Thoracic aorta (tissue), 2 donors: Measurements from ENCODE around the gene RHPN2. TPM values are rescaled to one million over a fixed set of nuclear protein-coding genes. Genes with fewer than 3 reads are reported as not detected.

ENCODE experiments used
- ATAC-seq: fragments of 150-250 bp; one replicate; pipeline ENCODE4 v1.8.0; 2017; ENCODE audit warnings: low read depth; ENCODE audit not compliant: insufficient number of reproducible peaks, low FRiP score
- DNase-seq: peaks from one replicate; pipeline ENCODE4 v3.0.0-alpha.2; 2020; ENCODE audit warnings: low spot score
- H3K27ac ChIP-seq, 2 donors: fragments of 200-600 bp; sonication (generic); 1 replicate in 1 of 2; 2 replicates in 1 of 2; pipeline ENCODE4 v1.5.1; 2016; ENCODE audit warnings: mild to moderate bottlenecking in 2 of 2, moderate library complexity in 2 of 2
- H3K27me3 ChIP-seq: fragments of 200-600 bp; sonication (generic); replicated peaks from 2 replicates; pipeline ENCODE4 v1.6.0; 2016; ENCODE audit warnings: mild to moderate bottlenecking; ENCODE audit not compliant: insufficient read depth
- H3K36me3 ChIP-seq: fragments of 200-600 bp; sonication (generic); one replicate; pipeline ENCODE4 v1.5.1; 2016
- H3K4me1 ChIP-seq, 2 donors: fragments of 200-600 bp; sonication (generic); 1 replicate in 1 of 2; 2 replicates in 1 of 2; pipeline versions ENCODE4 v1.5.1 to v1.6.0; 2016; ENCODE audit warnings: low read depth in 2 of 2, mild to moderate bottlenecking in 1 of 2; ENCODE audit not compliant: control insufficient read depth in 1 of 2
- H3K4me3 ChIP-seq: fragments of 200-600 bp; sonication (generic); 2 replicates; pipeline ENCODE4 v1.5.1; 2016; ENCODE audit warnings: mild to moderate bottlenecking
- H3K9me3 ChIP-seq: fragments of 200-600 bp; sonication (generic); 2 replicates; pipeline ENCODE4 v1.5.1; 2016
- CTCF ChIP-seq: fragments of 200-600 bp; sonication (generic); IDR thresholded peaks from one replicate; pipeline ENCODE4 v1.5.1; 2019; ENCODE audit warnings: antibody characterized with exemption
- total RNA-seq, 2 donors: library from RNA; depleted of rRNA; stranded (reverse); fragments of >200 nt; gene quantifications; one replicate each; pipeline versions ENCODE4 v1.1.0 to v1.2.3, GENCODE V29; 2016

RHPN2 gene
- total RNA-seq, 2 donors from 2014 or later: 0.81 to 2.4 TPM

- ATAC-seq (no peak), DNase-seq (no peak)
- peaks cover 0 to 10% of the 10 kb centered on the region in 2 donors for H3K4me1 ChIP-seq
- no peak for TF ChIP-seq CTCF
- no peak overlapping the region for H3K4me3 ChIP-seq
- no peaks in the 10 kb centered on the region for H3K36me3 ChIP-seq
- no peaks in the 10 kb centered on the region for H3K27me3 ChIP-seq
- H3K9me3 ChIP-seq: no peaks in the 10 kb centered on the region
- H3K27ac ChIP-seq: no peak overlapping the region
These were observed 1.9 kb upstream of the RHPN2 start for GRCh38 chr19:33066543-33066942.

GRCh38 chr19:33064458-33064791 is 263 bp downstream of the RHPN2 start:
- peak overlapping the region; percentile 69 for H3K4me3 ChIP-seq
- TF ChIP-seq CTCF: no peak
- no peaks in the 10 kb centered on the region for H3K27me3 ChIP-seq
- H3K36me3 ChIP-seq: no peaks in the 10 kb centered on the region
- H3K4me1 ChIP-seq: peaks cover 0 to 10% of the 10 kb centered on the region in 2 donors
- H3K27ac ChIP-seq: no peak overlapping the region
- no peak for DNase-seq
- ATAC-seq: no peak
- no peaks in the 10 kb centered on the region for H3K9me3 ChIP-seq

GRCh38 chr19:33063753-33064457 is 783 bp downstream of the RHPN2 start:
- H3K4me3 ChIP-seq: peak overlapping the region; percentile 69
- DNase-seq (no peak), ATAC-seq (no peak)
- no peaks in the 10 kb centered on the region for H3K36me3 ChIP-seq
- no peaks in the 10 kb centered on the region for H3K27me3 ChIP-seq
- no peaks in the 10 kb centered on the region for H3K9me3 ChIP-seq
- peaks cover 0 to 10% of the 10 kb centered on the region in 2 donors for H3K4me1 ChIP-seq
- TF ChIP-seq CTCF: no peak
- no peak overlapping the region for H3K27ac ChIP-seq

GRCh38 chr19:33063356-33063752 is 1.3 kb downstream of the RHPN2 start:
- DNase-seq (no peak), ATAC-seq (no peak)
- no peaks in the 10 kb centered on the region for H3K9me3 ChIP-seq
- peak overlapping the region; percentile 69 for H3K4me3 ChIP-seq
- no peak overlapping the region for H3K27ac ChIP-seq
- no peaks in the 10 kb centered on the region for H3K27me3 ChIP-seq
- H3K4me1 ChIP-seq: peaks cover 0 to 10% of the 10 kb centered on the region in 2 donors
- no peaks in the 10 kb centered on the region for H3K36me3 ChIP-seq
- no peak for TF ChIP-seq CTCF

- no peaks in the 10 kb centered on the region for H3K9me3 ChIP-seq
These were observed 1.8 kb downstream of the RHPN2 start for GRCh38 chr19:33062902-33063301.

More at GRCh38 chr19:33062902-33063301, 1.8 kb downstream of the RHPN2 start:
- H3K4me1 ChIP-seq: peaks cover 0 to 10% of the 10 kb centered on the region in 2 donors
- no peak overlapping the region for H3K27ac ChIP-seq
- H3K36me3 ChIP-seq: no peaks in the 10 kb centered on the region
- no peak overlapping the region for H3K4me3 ChIP-seq
- no peak for TF ChIP-seq CTCF
- ATAC-seq (no peak), DNase-seq (no peak)
- no peaks in the 10 kb centered on the region for H3K27me3 ChIP-seq
